HepG2 (cell line): ENCODE measurements around the gene DAZAP1. TPM values are rescaled to one million over a fixed set of nuclear protein-coding genes. Genes with fewer than 3 reads are reported as not detected.
A peak's percentile ranks its signal among the peaks of the same experiment; 100 is the strongest.

ENCODE experiments used
- FOSL2 ChIP-seq: sonication (generic); formaldehyde crosslinking; IDR thresholded peaks from 2 replicates; pipeline ENCODE4 v1.4.0; 2020; ENCODE audit warnings: missing genetic modification reagents
- HNRNPL ChIP-seq: fragments of 200-400 bp; formaldehyde crosslinking; IDR thresholded peaks from 2 replicates; pipeline ENCODE4 v1.6.1; 2017; ENCODE audit warnings: mild to moderate bottlenecking, low read depth, low read length
- MEIS2 ChIP-seq: sonication (generic); formaldehyde crosslinking; IDR thresholded peaks from 2 replicates; pipeline ENCODE4 v1.9.0; 2021; ENCODE audit warnings: mild to moderate bottlenecking, missing genetic modification reagents
- POLR2A ChIP-seq, 2 experiments: IDR thresholded peaks; 2 replicates each; pipeline ENCODE4 v1.6.1; 2011; ENCODE audit warnings: low read depth in 2 of 2, low read length in 2 of 2, mild to moderate bottlenecking in 1 of 2, moderate library complexity in 1 of 2; ENCODE audit not compliant: insufficient read depth in 1 of 2
- SALL2 ChIP-seq: sonication (generic); formaldehyde crosslinking; IDR thresholded peaks from 2 replicates; pipeline ENCODE4 v1.8.1; 2023; ENCODE audit warnings: mild to moderate bottlenecking, missing genetic modification reagents, inconsistent platforms
- SIN3B ChIP-seq: fragments of 150-350 bp; IDR thresholded peaks from 2 replicates; pipeline ENCODE4 v1.6.1; 2014; ENCODE audit warnings: low read length
- SNAPC4 ChIP-seq: sonication (generic); formaldehyde crosslinking; IDR thresholded peaks from 2 replicates; pipeline ENCODE4 v1.4.0; 2020; ENCODE audit warnings: mild to moderate bottlenecking, missing genetic modification reagents
- ZNF12 ChIP-seq: sonication (generic); formaldehyde crosslinking; IDR thresholded peaks from 2 replicates; pipeline ENCODE4 v1.5.0; 2020; ENCODE audit warnings: missing genetic modification reagents
- ZNF512B ChIP-seq: sonication (generic); formaldehyde crosslinking; IDR thresholded peaks from 2 replicates; pipeline ENCODE4 v1.5.1; 2020; ENCODE audit warnings: missing genetic modification reagents, mild to moderate bottlenecking, borderline replicate concordance
- polyA plus RNA-seq, 8 experiments: library from polyadenylated mRNA; depleted of rRNA in 3 of 8; stranded (reverse) in 7 of 8; unstranded in 1 of 8; fragments of >200 nt; fragmentation: Illumina TruSeq in 4 of 8; extraction: Trizol in 4 of 8; gene quantifications; 2 replicates each; pipeline versions ENCODE4 v1.2.1 to v1.2.3, GENCODE V29; 2011 to 2016; ENCODE audit warnings: low read depth in 4 of 8, missing spikeins in 1 of 8, mixed read lengths in 1 of 8; ENCODE audit not compliant: insufficient read depth in 1 of 8
- total RNA-seq, 5 experiments: library from RNA; depleted of rRNA; stranded (reverse); fragments of >200 nt; fragmentation: Illumina TruSeq; extraction: Trizol; gene quantifications; 2 replicates each; pipeline ENCODE4 v1.2.3, GENCODE V29; 2016; ENCODE audit warnings: low read depth in 1 of 5

DAZAP1 gene
- total and polyA plus RNA-seq, 2 of the 13 experiments (the other 11 are each of a cell fraction or from before 2014, with no cell fraction given) = 63.3 to 79.2 TPM

- TF ChIP-seq SNAPC4 = no peak
- no peak for TF ChIP-seq SIN3B
- 0 out of 4 replicates have a peak, but pooled peaks of 1 of the 2 experiments have one; percentile 13 for TF ChIP-seq POLR2A (IDR thresholded peaks at IDR 0.05; ENCODE audit: insufficient read depth in 1 of 2, low read depth in 2 of 2, low read length in 2 of 2)
- 0 out of 2 replicates have a peak, but pooled peaks have one; percentile 34 for TF ChIP-seq MEIS2
- 0 out of 2 replicates have a peak, but pooled peaks have one; percentile 1 for TF ChIP-seq FOSL2 (CRISPR knock-in tag)
- 0 out of 2 replicates have a peak, but pooled peaks have one; percentile 8 for TF ChIP-seq HNRNPL
- TF ChIP-seq ZNF512B (CRISPR knock-in tag) = no peak
- TF ChIP-seq SALL2 (CRISPR knock-in tag) = no peak
- TF ChIP-seq ZNF12 (CRISPR knock-in tag) = peak; percentile 80; the same call in 1 of the 2 replicates
These were observed 63.7 kb downstream of the DAZAP1 start (continued) for GRCh38 chr19:1471010-1471514.
